ENCODE measurements around the gene LGALS1.

DNA sequence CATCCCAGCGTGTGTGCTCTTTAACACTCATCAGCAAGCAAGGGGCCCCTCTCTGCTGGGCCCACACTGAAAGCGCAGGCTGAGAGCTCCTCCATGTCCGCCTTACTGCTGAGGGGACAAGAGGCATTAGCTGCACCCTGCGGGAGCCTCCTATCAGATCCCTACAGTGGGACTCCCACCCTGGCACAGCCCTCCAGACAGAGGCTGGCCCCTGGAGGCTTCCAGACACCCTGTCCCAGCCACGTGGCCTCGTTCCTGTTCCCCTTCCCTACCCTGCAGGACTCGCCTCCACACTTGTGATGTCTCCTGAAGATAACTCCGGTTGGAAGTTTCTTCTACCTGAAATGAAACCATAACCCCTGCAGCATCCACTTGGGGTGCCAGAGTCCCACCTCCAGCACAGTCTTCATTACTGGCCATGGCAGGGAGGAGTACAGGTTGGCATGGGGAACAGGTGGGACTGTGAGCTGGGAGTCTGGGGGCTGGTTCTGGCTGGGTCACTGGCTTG lies 41.0 kb upstream of the LGALS1 start:
- TF ChIP-seq, protein P1, sequence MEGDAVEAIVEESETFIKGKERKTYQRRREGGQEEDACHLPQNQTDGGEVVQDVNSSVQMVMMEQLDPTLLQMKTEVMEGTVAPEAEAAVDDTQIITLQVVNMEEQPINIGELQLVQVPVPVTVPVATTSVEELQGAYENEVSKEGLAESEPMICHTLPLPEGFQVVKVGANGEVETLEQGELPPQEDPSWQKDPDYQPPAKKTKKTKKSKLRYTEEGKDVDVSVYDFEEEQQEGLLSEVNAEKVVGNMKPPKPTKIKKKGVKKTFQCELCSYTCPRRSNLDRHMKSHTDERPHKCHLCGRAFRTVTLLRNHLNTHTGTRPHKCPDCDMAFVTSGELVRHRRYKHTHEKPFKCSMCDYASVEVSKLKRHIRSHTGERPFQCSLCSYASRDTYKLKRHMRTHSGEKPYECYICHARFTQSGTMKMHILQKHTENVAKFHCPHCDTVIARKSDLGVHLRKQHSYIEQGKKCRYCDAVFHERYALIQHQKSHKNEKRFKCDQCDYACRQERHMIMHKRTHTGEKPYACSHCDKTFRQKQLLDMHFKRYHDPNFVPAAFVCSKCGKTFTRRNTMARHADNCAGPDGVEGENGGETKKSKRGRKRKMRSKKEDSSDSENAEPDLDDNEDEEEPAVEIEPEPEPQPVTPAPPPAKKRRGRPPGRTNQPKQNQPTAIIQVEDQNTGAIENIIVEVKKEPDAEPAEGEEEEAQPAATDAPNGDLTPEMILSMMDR (IDR thresholded peaks at IDR 0.05 in 2 of 3, conservative IDR thresholded peaks at IDR 0.05 in 1 of 3; ENCODE audit: borderline replicate concordance in 1 of 3, insufficient read depth in 1 of 3, low read depth in 2 of 3, low read length in 2 of 3) = peak in 2 of 3 experiments; percentile 33 to 39; a peak in 3 of 6 replicates
- TF ChIP-seq RAD21 (IDR thresholded peaks at IDR 0.05; ENCODE audit: low read depth) = no peak
- TF ChIP-seq, protein P2, sequence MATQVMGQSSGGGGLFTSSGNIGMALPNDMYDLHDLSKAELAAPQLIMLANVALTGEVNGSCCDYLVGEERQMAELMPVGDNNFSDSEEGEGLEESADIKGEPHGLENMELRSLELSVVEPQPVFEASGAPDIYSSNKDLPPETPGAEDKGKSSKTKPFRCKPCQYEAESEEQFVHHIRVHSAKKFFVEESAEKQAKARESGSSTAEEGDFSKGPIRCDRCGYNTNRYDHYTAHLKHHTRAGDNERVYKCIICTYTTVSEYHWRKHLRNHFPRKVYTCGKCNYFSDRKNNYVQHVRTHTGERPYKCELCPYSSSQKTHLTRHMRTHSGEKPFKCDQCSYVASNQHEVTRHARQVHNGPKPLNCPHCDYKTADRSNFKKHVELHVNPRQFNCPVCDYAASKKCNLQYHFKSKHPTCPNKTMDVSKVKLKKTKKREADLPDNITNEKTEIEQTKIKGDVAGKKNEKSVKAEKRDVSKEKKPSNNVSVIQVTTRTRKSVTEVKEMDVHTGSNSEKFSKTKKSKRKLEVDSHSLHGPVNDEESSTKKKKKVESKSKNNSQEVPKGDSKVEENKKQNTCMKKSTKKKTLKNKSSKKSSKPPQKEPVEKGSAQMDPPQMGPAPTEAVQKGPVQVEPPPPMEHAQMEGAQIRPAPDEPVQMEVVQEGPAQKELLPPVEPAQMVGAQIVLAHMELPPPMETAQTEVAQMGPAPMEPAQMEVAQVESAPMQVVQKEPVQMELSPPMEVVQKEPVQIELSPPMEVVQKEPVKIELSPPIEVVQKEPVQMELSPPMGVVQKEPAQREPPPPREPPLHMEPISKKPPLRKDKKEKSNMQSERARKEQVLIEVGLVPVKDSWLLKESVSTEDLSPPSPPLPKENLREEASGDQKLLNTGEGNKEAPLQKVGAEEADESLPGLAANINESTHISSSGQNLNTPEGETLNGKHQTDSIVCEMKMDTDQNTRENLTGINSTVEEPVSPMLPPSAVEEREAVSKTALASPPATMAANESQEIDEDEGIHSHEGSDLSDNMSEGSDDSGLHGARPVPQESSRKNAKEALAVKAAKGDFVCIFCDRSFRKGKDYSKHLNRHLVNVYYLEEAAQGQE (IDR thresholded peaks at IDR 0.05; ENCODE audit: low read depth) = no peak
- no peak for TF ChIP-seq EZH2phosphoT487 (IDR thresholded peaks at IDR 0.05; ENCODE audit: borderline replicate concordance)
- TF ChIP-seq EGR1 (IDR thresholded peaks at IDR 0.05; ENCODE audit: low read depth) = no peak
- 0 out of 2 replicates have a peak, but pooled peaks have one; percentile 30 for TF ChIP-seq POLR2AphosphoS5 (IDR thresholded peaks at IDR 0.05; ENCODE audit: low read depth, low read length)
- TF ChIP-seq POLR2A (IDR thresholded peaks at IDR 0.05; ENCODE audit: borderline replicate concordance, extremely low read depth, insufficient read depth, insufficient read length) = no peak
- no peak for TF ChIP-seq JUND (IDR thresholded peaks at IDR 0.05)

Data from HCT116 (cell line).